Stimulated activated CD4-positive, alpha-beta T cell treated with anti-CD3 and anti-CD28 coated beads, Interleukin-12 subunit alpha, Interleukin-12 subunit beta, amount 100 ng/mL, for 48 hours (primary cell): ENCODE results near the gene MFSD11.
"Not testable (repeated sequence)": the region's sequence is repeated elsewhere in the genome, so short reads cannot be mapped to it uniquely, and the experiment has no call there.

Experiments used
- DNase-seq, 3 donors: peaks; one replicate each; pipeline ENCODE4 v3.0.0-alpha.2; 2020; ENCODE audit warnings: low read depth in 2 of 3, low spot score in 1 of 3

The MFSD11 gene

GRCh38 chr17:76745785-76746184, 7.9 kb downstream of the MFSD11 start:
- DNase-seq = not testable (repeated sequence)

GRCh38 chr17:76747716-76748363, 9.9 kb downstream of the MFSD11 start:
- no peak for DNase-seq

GRCh38 chr17:76748657-76749056, 10.7 kb downstream of the MFSD11 start:
- no peak for DNase-seq

- no peak for DNase-seq
These were observed 13.6 kb downstream of the MFSD11 start for GRCh38 chr17:76751416-76751993.

DNA sequence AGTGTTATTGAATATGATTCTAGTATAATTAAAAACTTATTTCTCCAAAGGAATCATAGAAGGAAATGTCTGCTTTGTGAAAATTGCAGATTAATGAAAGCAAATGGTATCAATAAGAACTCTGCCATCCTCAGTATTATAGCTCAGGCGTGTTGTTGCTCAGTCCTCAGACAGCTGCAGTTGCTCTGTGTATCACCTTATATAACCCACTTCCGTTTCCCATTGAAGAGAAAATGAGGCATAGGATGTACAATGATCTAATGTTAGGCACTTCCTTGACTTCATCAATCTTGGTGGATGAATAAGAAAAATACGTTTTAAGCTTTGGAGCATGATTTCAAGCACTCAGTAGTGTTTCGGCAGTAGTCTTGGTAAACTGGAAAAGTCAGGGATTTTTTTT, 14.1 kb downstream of the MFSD11 start:
- no peak for DNase-seq

DNA sequence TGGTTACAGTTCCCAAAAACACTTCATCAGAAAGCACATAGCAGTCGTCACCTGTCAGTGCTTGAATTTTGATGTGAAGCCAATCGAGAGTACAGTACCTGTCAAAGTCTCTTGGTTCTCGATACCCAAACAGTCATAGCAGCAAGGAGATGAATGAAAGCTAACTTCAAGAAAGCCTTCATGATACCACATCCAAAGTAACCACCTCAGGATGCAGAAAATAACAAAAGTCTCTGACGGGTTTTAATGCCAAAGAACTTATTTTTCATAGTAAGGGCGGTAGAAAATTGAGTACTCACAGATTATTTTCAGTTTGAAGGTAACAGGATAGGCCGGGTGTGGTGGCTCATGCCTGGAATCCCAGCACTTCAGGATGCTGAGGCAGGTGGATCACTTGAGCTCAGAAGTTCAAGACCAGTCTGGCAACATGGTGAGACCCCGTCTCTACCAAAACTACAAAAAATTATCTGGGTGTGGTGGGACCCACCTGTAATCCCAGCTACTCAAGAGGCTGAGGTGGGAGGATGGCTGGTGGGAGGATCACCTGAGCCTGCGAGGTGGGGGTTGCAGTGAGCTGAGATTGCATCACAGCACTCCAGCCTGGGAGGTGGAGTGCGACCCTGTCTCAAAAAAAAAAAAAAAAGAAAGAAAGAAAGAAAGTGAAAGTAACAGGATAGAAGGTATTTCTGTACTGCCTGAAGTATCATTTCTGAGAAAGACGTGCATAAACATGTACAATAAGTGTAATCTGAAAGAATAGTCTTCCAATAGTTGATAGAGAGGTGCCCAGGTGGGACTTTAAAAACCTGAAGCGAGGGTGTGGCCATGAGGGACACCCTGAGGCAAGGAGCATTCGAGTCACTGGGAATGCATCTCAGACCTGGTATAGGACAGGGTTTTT, 15.4 kb downstream of the MFSD11 start:
- DNase-seq = no peak

DNA sequence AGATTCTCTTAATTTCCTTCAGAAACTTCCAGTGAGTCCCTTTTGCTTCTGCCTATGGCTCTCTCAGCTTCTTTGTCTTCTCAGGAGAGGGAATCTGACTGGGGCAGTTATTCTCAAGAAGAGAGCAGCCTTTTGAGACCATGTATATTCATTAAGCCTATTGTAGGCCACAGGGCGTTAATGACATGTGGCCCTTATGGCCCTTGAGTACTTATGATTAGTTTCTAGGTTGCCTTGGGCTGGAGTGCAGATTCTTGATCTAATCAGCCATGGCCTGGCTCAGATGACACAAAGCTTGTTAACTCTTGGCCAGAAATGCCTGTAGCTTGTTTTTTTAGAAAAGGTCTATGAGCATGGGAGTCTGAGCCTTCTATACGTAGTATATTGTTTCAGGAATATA, 17.4 kb downstream of the MFSD11 start:
- DNase-seq = no peak

DNA sequence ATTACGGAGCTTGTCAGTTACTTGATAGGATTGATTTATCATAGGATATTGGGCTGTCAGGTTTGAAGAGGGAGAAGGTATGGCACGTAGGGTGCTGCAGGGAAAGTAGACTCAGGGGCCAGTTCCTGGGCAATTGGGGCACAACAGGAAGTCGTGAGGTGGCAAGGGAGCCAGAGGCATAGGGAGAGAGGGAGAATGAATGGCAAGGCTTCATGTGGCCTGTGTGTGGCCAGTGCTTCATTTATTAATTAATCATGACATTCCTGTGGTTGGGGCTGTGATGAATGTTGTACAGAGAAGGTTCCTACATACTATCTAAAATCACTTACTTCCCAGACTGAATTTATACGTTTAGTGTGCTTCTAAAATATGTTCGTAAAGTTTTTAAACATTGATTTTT, 19.3 kb downstream of the MFSD11 start:
- no peak for DNase-seq

GRCh38 chr17:76758570-76758969, 20.7 kb downstream of the MFSD11 start:
- DNase-seq = no peak

- peak; percentile 20 to 30 (median 22) for DNase-seq
These were observed 35.1 kb downstream of the MFSD11 start for GRCh38 chr17:76772842-76773525.

- no peak for DNase-seq
These were observed 37.2 kb downstream of the MFSD11 start for GRCh38 chr17:76775021-76775600.

GRCh38 chr17:76781056-76781982, 43.4 kb downstream of the MFSD11 start:
- no peak for DNase-seq

DNA sequence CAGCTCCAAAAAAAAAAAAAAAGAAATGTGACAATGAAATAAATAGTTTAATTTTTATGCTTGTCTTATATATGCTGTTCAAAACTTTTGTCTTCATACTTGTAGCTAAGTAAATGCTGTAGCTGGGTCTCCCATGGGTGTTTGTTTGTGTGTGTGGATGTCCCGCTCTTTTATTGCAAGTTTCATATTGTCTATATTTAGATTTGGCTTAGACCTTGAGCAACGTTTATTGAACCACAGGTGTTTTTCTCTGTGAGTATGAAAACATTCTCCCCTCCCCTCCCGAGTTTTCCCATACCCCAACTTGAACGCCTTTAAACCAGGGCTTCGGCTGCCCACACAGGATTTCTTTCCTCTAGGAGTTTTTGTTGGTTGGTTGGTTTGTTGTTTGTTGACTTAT, 45.2 kb downstream of the MFSD11 start:
- no peak for DNase-seq

DNA sequence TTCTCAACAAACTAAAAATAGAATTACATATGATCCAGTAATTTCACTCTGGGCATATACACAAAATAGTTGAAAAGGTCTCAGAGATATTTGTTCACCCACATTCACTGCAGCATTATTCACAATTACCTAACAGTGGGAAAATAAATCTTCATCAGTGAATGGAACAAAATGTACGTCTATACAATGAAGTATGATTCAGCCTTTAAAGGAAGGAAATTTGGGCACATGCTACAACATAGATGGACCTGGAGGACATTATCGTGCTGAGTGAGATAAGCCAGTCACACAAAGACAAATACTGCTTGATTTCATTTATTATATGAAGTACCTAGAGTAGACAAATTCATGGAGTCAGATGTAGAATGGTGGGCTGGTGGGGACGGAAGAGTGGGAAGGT, 47.0 kb downstream of the MFSD11 start:
- DNase-seq = no peak

GRCh38 chr17:76787866-76788265, 49.9 kb downstream of the MFSD11 start:
- not testable (repeated sequence) for DNase-seq

DNA sequence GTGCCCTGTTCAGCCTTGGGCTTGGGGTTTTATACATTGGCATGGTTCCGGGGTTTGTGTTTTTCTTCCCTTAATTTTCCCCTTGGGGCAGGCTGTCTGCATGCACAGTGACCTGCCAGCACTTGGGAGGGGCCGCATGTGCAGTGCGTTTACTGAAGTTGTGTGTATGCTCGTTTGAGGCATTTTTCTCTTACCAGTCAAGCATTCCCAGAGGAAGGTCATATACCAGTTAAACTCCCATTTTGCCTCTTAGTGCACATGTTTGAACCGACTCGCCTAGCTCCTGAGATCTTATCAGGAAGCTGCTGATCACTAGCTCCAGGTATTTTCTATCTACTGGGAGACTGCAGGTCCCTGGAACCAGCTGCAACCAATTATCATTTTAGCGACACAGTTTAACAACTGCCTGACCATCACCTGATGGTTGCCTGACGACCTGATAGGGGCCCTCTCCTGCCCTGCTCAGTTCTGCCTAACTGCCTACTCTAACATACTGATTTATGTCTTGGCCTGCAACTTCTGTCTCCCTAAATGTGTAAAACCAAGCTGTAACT, 51.4 kb downstream of the MFSD11 start:
- DNase-seq = no peak

DNA sequence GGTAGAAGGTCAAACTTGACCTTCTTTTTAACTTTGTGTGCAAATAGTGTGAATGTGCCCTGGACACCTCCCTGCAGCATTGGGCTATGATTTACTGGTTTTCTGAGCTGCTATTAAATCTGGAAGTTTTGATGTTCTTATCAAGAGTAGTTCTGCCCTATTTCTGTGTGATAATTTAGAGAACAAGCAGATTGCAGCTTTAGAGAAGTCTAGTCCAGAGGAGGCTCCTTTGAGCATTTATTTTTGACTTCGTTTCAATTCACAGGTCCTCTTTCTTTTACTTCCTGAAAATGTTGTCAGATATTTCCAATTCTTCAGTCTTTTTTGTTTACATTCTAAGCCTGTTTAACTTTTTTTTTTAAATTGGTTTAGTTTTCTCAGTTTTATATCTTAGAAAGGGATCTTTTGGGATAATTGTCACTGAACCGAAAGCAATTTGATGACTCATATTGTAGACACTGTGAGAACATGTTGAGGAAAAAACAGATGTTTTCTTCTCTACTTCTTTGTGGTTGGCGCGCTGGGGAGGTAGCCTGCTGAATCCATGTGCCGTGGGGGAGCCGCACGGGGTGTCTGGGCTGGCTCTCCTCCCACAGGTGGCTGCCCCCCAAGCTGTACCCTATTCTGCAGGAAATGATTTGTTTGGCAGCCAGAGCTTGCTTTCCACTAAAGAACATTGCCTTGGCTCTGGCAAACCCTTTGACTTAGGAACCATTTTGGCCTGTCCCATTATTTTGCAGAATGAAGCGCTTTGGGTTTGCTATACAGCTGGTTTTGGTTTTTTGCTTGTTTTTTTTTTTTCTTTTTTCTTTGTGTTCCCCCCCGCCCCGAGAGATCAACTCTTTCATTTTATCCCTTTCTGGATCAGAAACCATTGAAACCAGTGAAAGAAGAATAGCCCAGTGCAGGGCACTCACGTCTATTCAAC, 53.4 kb downstream of the MFSD11 start:
- peak in 1 of 3 donors; percentile 26 for DNase-seq

- DNase-seq = no peak
These were observed 54.4 kb downstream of the MFSD11 start for GRCh38 chr17:76792348-76792747.

GRCh38 chr17:76793775-76794174, 55.9 kb downstream of the MFSD11 start:
- no peak for DNase-seq
